ENCODE measurements around the gene SEPTIN10. TPM values are rescaled to one million over a fixed set of nuclear protein-coding genes. Genes with fewer than 3 reads are reported as not detected.
A peak's percentile ranks its signal among the peaks of the same experiment; 100 is the strongest.

The SEPTIN10 gene
- total and polyA plus RNA-seq, 2 of the 8 experiments (the other 6 are each of a cell fraction or from before 2014, with no cell fraction given) = 23.7 to 101 TPM

GRCh38 chr2:109644571-109645275 is 31.0 kb upstream of the SEPTIN10 start:
- Histone ChIP-seq H3K56ac (replicated peaks; ENCODE audit: insufficient read length, low read depth, low read length) (no peak overlapping the region), H4K20me1 (replicated peaks in 1 of 2; ENCODE audit: control insufficient read depth in 1 of 2, insufficient read depth in 2 of 2, low read length in 2 of 2) (no peaks in the 10 kb centered on the region), H3K14ac (ENCODE audit: insufficient read length) (no peak overlapping the region), H2AFZ (ENCODE audit: low read length) (peak overlapping the region; percentile 65; the same call in 1 of the 2 replicates), H3K4ac (replicated peaks; ENCODE audit: insufficient read length, low read depth, low read length) (no peak overlapping the region), H3K79me2 (ENCODE audit: control insufficient read depth in 1 of 2, insufficient read depth in 2 of 2, low read length in 2 of 2) (no peaks in the 10 kb centered on the region), H3K27ac (ENCODE audit: low read depth, low read length) (no peak overlapping the region), H3K79me1 (ENCODE audit: low read depth, low read length) (no peaks in the 10 kb centered on the region), H3K23me2 (ENCODE audit: low read depth, low read length) (no peaks in the 10 kb centered on the region), H3K23ac (ENCODE audit: insufficient read length) (no peak overlapping the region), H2BK12ac (ENCODE audit: low read depth, low read length) (no peak overlapping the region), H3K4me2 (ENCODE audit: insufficient read depth in 1 of 2, low read depth in 2 of 2, low read length in 2 of 2) (peak overlapping the region; percentile 8 to 32; a peak in 2 of 4 replicates), H2BK5ac (ENCODE audit: low read depth, low read length) (no peak overlapping the region), H4K8ac (ENCODE audit: extremely low read depth, insufficient read depth, low read length) (no peak overlapping the region), H2AK5ac (ENCODE audit: low read depth, low read length) (no peak overlapping the region), H3K27me3 (replicated peaks in 1 of 4; ENCODE audit: control insufficient read depth in 3 of 4, extremely low read depth in 1 of 4, insufficient read depth in 3 of 4, low read length in 3 of 4) (no peaks in the 10 kb centered on the region), H2BK120ac (replicated peaks; ENCODE audit: low read depth, low read length) (no peak overlapping the region), H3K36me3 (ENCODE audit: control insufficient read depth in 2 of 4, insufficient read depth in 4 of 4, low read length in 3 of 4) (no peaks in the 10 kb centered on the region), H3K9me3 (ENCODE audit: insufficient read depth in 2 of 2, low read depth in 1 of 2, low read length in 1 of 2) (no peaks in the 10 kb centered on the region), H3K9ac (replicated peaks in 1 of 4; ENCODE audit: extremely low read depth in 1 of 4, low read depth in 3 of 4, low read length in 3 of 4) (no peak overlapping the region), H4K91ac (replicated peaks; ENCODE audit: insufficient read length, low read length) (no peak overlapping the region), H2BK15ac (ENCODE audit: low read length) (no peak overlapping the region), H4K5ac (ENCODE audit: insufficient read length, low read depth, low read length) (no peak overlapping the region), H3K4me1 (replicated peaks in 1 of 4; ENCODE audit: control insufficient read depth in 3 of 4, insufficient read depth in 4 of 4, low read length in 3 of 4) (peaks cover 8 to 15% (median 13%) of the 10 kb centered on the region in 4 experiments; a peak in 6 of 7 replicates), H3K4me3 (ENCODE audit: extremely low read depth in 1 of 4, insufficient read depth in 2 of 4, low read depth in 3 of 4, low read length in 4 of 4) (no peak overlapping the region), H3K18ac (ENCODE audit: extremely low read depth, low read length) (no peak overlapping the region), H2BK20ac (ENCODE audit: low read length) (no peak overlapping the region)
- ChIA-PET POLR2A (ENCODE audit: partially characterized antibody) (interaction anchor here (0.6 to 1.5 kb wide), 2 partner anchors 10 to 30 kb away, joined by 5 read pairs; partner anchors contain the start of gene SOWAHC), CTCF (ENCODE audit: partially characterized antibody) (interaction anchor here (0.7 to 1.4 kb wide), 4 partner anchors 10 to 1058 kb away, joined by 3 to 8 read pairs (median 4); no protein-coding TSS in a partner anchor)
- TF ChIP-seq SIN3A (conservative IDR thresholded peaks at IDR 0.05 in 1 of 2, IDR thresholded peaks at IDR 0.05 in 1 of 2; ENCODE audit: low read depth in 1 of 2, low read length in 2 of 2) (0 out of 4 replicates have a peak, but pooled peaks of 1 of the 2 experiments have one; percentile 48), KDM5A (IDR thresholded peaks at IDR 0.05; ENCODE audit: low read length) (no peak), TBP (IDR thresholded peaks at IDR 0.05; ENCODE audit: low read depth, low read length) (peak; percentile 50; the same call in 1 of the 2 replicates)
- DNase-seq (ENCODE audit: low read depth in 1 of 2, low spot score in 2 of 2) (peak in 1 of 2 experiments; percentile 49), FAIRE-seq (no peak)
- WGBS, 2 experiments (ENCODE audit: extremely low coverage in 1 of 2, insufficient coverage in 1 of 2, insufficient read length in 1 of 2, insufficient replicate concordance in 2 of 2, low coverage in 1 of 2, low lambda C conversion rate in 2 of 2, missing lambda C conversion rate in 1 of 2) = 63% methylated on average over 12 of the region's 12 CpGs; no CpG with 5 or more reads in 1 of the 2 experiments

Measured in H1 (cell line).